Measurements from ENCODE around the gene CCDC142.

CCDC142 gene

DNA sequence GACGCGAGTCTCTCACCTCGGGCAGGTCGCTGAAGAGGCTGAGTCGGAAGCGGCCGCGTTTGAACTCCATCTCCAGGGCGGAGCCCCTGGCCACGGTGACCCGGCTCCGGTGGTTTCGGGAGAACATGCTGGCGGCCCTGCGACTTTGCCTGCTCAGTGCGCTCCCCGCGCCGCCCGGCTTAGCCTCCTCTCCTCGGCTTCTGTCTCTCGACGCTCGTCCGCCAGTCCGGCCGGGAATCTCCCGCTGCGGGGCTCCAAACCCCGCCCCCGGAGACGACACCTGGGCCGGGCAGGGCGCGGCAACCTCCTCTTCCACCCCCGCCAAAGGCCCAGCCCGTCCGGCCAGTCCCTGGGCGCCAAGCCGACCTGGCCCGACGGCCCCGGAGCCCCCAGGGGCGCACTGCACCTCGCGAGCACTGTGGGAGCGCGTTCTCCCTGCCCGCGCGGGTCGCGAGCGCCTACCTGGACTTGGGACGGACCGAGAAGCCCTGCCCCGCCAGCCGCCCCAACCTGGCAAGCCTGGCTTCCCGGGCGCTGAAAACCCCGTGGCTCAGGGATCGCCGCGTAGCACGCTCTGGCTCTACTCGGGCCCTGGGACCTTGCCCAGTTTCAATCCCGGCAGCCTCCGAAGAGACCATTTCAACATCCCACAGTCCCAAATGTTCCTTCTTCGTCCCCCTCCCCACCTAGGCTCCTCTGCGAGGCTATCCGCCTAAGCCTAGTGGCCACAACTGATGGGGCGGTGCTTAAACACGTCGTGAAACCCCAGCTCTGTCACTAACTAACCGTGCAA is 40.9 kb downstream of the CCDC142 start, which contains the start of gene RTKN:
Gene RTKN (minus strand): TSS at position 248 of the 793 bp plus-strand sequence. CDS start 121 bp downstream, at position 127.
- peak; percentile 88 for DNase-seq

DNA sequence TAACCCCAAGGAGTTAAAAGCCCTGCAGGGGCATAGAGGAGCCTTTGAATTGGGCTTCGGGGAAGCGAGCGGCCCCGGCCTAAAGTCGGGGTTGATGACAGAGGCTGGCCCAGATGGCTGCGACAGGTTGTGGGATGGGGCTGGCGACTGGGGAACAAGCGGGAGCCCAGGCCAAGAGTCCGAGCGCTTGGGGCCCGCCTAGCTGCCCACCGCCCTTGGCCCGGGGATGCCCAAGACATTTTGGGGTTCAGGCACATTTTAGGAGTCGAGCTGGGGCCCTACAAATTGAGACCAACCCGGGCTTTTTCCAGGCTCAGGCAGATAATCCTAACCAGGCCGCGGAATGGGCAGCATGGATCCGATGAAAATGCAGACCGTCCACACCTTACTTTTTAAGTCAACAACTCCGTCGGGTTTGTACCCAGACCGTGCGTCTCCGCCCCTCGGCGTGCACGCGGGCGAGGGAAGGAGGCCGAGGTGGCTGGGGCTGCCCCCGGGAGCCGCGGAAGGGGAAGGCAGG is 41.6 kb downstream of the CCDC142 start:
- no peak for DNase-seq

DNA sequence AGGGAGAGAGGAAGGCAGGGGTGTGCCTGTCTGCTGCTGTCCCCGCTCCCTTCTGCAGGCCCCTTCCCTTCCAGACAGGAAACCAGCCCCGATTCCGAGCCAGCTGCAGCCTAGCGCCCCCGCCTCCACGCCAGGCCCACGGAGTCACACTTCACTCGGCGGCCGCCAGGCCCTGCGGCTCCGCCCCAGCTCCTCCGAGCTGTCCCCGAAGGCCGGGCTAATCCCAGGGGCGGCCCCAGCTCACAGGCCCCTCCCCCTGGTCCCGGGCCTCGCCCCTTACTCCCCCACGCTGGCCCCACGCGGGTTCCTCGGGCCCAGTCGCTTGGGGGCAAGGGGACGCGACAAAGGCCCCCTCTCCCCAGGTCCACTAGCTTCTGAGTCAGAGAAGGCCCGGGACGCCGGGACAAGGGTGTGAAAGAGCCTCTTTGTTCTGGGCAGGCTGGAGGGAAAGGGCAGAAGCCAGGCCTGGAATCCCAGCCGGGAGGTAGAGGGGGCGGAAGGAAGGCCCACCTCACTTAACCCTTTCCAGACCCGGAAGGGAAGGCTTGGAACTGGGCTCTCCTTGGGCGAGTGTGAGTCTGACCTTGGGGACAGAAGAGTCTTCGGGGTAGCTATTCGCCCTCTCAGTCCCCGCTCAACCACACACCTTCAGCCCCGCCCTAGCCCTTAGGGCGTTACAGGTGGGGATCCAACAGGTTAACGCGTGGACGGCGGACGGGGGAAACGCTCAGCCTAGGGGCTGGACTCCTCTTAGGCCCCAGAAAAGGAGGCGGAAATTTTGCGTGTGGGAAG is 42.2 kb downstream of the CCDC142 start:
- peak; percentile 98 for DNase-seq

DNA sequence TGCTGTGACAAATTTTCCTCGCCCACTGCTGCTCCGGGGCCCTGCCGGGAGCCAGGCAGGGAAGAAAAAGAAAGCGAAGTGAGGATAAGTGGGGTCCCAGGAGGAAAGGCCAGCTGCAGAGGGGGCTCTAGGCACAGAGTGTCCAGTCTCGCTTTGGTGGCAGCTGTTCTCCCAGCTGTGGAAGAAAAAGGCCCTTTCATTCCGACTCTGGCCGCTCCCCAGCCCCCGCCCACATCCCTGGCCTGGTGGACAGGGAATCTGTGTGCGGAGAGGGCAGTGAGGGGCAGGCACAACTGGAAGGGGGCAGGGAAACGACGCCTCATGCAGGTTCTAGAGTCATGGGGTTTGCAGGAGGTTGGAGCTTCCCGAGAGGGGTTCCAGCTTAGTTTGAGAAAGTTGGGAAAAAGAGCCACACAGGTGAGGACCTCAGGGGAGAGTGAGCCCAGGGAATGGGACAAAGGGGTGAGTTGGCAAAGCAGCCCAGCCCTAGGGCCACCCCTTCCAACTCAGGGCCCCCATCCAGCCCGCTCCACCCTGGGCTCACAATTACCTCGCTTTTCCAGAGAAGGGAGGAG is 42.9 kb downstream of the CCDC142 start:
- DNase-seq, result peak; percentile 78

DNA sequence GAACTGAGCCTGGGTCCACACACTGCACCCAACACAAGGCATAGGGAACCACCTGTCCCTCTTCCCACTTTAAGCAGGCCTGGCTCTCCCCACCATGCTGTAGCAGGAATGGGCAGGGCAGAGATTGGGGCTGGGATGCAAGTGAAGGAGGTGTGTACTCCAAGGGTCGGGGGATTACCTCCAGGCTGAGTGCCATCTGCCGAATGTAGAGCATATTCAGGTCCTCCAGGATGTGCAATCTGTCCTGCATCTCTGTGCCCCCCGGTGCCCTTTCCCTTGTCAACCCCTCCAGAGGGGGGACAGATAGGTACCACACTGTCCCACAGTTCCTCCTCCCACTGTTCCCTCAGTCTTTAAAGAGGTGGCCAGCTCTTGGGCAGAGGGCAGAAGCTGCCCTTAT is 43.4 kb downstream of the CCDC142 start:
- no peak for DNase-seq

DNA sequence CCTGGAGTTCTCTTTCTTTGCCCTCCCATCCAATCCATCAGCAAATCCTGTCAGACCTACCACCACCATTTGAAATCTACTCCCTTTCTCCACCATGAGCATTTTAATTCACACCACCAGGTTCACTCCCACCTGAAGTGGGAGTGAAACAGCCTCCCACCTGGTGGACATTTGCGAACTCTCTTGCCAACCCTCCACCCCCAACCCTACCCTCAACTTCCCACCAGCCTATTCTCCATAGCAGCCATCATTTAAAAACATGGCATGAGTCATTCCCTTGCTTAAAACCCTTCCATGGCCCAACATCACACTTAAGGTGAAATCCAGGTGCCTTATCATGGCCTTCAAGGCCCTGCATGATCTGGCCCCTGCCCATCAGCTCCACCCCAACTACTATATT is 44.5 kb downstream of the CCDC142 start:
- DNase-seq, result no peak

DNA sequence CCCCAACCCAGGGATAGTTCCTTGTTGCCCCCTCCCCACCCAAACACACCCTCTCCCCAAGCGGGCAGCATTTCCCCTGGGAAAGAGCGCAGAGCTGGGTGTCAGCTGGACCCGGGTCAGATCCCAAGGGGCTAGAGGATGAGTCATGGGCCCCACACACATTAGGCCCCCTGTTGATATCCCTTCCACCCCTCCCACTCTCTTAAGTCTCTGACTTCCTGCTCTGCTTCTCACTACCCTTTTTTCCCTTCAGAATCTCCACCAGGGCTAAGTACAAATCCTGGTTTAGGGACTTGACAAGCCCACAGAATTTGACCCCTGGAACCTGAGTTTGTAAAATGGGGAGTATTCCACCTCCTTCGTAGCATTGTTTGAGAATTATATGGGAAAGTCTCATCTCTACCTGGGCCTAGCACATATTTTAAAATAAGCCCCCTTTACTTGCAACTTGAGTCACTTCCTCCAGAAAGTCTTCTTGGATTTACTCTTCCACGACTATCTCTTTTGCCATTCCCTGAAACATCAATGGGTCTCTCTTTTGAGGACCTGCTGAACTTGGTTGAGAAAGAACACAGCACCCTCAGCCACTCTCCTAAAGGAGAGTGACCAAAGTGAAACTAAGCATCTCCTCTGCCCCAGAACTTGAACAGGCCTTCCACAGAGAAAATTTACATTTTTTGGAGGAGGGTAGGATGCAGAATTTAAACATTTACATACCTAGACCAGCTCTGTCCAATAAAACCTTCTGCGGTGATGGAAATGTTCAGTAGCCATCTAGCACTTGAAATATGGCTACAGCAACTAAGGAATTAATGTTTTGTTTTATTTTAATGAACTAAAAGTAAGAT is 45.7 kb downstream of the CCDC142 start:
- no peak for DNase-seq

DNA sequence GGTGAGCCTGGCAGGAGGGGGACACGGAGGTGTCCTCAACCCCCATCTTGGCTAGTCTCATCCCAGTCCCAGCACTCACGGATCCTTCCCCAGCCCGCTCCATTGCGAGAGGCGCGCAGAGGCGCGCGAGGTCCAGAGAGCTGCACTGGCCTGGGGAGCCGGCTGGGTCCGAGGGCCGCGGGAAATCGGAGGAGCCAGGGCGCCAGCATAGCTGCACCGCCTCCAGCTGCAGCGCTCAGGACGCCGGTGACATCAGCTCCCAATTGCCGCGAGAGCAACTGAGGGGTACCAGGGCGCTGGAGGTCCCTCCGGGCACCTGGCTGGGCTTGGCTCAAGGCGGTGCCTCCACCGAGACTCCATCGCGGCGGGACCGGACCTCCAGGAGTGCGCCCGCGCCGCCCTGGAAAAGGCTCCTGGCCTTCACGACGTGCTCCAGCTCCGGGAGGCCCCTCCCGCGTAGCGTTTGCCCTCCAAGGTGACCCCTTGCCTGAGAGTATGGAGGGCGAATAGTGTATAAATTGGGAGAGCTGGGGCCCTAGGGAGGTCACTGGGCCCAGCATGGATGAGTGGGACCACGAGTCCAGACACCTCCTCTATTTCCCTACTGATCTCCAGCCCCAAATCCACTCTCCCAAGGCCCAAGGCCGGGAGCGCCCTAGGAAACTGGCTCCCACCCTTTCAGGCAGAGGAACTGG is 46.5 kb downstream of the CCDC142 start:
- no peak for DNase-seq

DNA sequence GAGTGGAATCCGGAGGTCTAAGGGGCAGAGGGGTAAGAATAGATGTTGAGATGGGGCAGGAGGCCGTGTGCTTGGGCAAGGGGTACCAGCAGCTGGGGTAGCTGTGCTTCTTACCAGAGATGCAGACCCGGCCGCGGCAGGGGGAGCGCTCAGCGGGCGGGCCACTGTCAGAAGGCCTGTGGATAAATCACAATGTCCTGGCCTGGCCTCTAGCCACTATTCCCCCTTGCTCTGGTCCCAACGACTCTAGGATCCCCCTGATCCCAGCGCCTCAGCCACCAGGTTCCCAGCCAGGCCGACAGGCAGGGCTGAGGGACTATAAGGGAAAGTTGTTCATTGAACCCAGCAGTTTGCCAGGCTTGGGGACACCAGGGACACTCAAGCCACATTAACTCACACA is 52.3 kb downstream of the CCDC142 start:
- DNase-seq, result no peak

DNA sequence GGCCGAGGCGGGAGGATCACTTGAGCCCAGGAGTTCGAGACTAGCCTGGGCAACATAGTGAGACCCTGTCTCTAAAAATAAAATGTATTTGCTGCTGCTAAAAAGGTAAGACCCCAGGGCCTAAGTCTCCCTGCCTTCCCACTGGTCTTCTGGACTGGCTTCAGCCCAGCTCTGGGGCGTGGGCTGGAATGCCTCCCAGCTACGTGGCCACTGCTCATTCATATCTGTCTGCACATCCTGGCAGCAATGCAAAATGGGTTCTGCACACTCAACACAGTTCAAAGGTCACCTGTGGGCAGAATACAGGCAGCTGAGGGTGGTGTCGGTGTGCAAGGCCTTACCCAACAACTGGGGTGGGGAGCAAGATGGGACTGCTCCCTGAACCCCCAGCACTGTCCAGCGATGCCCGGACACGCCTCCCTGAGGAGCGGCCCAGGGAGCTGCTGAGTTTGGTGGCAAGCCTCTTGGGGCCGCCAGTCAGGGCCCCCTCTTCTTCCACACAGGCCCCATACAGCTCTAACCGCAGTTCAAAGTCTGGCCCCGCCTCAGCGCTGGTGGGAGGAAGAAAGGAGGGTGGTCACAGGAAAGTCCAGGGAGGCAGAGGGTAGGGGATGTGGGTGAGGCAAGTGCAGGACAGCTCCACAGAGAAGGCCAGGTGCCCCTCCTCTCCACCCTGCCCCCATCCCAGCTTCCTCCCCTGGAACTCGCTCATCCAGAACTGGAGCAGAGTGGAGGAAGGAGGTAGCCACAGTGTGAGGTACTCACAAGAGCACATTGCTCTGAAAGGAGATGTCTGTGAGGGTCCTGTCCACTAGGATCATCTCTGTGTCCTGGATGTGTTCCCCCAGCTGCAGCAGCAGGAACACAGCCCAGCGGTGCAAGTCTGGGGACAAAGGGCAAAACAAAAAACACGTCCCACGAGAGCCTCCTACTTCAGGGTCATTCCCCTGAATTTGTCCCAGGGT is 53.0 kb downstream of the CCDC142 start:
- DNase-seq, result no peak

DNA sequence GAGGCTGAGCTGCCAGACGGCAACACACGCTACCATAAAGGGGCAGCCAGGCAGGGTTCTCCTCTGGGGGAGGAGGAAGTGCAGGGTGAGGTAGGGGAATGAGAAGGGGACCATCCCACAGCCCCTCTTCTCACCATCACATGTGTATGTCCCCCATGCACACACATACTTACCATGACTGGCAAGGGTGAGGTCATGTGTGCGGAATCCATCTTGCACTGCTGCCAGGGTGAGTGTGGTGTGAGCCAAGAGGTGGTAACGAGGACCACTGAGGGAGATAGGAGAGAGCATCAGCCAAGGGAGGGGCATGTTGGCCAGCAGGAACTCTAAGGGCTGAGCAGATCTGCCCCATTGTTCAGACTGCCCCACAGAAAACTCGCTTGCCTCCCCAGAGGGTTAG is 54.1 kb downstream of the CCDC142 start:
- DNase-seq, result no peak

DNA sequence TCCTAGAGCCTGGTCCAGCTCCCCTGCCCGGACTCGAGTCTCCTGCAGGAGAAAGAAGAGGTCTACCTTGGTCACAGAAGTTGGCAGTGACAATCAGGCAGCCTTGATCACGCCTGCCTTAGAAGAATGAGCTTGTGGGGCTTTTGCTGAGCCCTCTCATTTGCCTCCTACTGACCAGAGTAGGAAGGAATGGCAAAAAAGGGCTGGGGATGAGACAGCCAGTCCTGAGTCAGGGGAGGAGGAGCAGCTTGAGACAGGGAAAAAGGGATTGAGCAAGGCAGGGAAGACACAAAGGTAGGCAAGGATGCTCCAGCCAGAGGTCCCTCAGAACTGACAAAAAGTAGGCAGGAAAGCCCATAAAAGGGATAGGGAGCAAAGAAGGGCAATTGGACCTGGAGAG is 55.2 kb downstream of the CCDC142 start:
- no peak for DNase-seq

DNA sequence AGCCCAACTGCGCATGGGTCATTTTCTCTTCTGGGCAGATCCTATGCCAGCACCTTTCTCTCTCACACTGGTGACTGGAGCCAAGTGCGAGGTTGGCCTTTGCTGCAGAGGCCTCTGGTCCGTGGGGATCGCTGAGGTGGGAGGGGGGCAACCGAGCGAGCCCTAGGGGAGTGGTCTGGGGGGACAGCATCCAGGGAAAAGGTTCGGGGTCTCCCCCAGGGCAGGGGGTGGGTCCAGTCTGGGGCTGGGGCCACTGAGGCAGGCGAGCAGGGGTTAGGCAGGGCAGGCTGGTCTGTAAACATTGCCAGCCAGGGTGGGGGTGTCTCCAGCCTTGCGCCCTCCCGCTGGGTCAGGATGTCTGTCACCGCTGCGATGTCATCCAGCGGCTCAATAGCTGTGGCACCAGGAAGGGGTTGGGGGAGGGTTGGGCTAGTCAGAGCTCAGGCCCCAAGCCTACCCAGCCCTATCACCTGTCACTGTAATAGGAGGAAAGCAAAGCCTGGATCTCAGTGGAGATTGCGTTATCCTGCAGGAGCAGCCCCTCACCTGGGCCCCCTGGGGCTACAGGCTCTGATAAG is 56.5 kb downstream of the CCDC142 start:
- DNase-seq, result no peak

DNA sequence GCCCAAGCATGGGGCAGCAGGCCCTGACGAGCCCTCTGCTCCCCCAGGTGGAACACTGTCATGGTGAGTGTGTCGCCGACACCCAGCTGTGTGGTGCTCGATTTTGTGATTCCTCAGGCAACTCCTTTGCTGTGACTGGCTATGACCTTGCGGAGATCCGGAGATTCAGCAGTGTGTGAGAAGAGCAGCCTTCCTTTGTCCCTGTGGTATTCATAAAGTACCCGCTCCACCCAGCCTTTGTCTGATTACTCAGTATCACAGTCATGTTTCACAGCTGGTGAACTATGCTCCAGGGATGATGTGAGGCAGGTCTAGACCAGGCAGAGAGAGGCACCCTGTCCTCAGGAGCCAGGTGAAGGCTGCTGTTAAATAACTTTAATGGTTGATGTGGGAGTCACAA is 57.3 kb downstream of the CCDC142 start:
- no peak for DNase-seq

DNA sequence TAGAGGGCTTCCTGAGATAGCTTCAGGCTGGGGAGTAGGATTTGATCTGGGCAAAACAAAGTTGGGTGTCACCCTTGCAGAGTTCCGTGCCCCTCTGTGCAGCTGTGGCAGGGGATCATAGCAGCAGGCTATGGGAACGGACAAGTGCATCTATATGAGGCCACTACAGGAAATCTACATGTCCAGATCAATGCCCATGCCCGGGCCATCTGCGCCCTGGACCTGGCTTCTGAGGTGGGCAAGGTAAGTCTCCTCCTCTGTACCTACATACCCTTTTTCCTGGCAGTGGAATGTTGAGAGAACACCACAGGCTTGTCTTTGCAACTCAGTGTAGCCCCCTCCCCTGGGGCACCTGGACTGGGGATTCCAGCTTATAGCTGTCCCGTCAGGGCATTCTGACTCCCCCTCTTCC is 57.8 kb downstream of the CCDC142 start:
- no peak for DNase-seq

DNA sequence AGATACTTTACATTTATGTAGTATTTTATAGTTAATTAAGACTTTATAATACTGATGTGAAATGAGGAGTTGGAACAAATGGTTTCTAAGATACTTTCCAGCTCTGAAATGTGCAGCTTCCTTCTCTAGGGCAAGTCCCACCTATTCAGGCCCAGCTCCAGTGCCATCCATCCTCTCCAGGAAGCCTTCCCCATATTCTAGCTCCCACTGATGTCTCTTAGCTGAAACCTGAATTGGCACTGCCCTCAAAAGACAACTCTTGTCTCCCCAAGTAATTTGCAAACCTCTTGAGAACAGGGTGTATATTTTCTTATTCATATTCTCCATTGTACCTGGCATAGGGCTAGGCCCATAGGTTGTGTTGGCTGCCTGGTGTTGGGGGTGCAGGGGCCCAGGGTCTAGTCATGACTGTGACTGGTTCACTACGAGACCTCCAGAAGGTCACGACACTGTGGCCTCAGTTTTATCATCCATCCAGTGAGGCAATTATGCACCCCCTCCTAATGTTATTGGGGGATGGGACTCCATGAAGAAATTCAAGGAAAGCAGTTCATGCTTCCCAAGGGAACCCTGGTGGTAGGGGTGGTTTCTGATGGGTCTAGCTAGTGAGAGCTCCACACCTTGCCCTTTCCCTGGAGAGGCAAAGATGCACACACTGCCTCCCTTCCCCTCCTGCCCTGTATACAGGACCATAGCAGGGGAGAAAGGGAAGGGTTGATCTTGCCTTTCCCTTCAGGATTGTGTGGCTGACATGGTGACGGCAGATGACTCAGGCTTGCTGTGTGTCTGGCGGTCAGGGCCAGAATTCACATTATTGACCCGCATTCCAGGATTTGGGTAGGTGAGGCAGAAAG is 58.4 kb downstream of the CCDC142 start:
- DNase-seq, result peak; percentile 70
